ENCODE results near the gene GNA12.

DNA sequence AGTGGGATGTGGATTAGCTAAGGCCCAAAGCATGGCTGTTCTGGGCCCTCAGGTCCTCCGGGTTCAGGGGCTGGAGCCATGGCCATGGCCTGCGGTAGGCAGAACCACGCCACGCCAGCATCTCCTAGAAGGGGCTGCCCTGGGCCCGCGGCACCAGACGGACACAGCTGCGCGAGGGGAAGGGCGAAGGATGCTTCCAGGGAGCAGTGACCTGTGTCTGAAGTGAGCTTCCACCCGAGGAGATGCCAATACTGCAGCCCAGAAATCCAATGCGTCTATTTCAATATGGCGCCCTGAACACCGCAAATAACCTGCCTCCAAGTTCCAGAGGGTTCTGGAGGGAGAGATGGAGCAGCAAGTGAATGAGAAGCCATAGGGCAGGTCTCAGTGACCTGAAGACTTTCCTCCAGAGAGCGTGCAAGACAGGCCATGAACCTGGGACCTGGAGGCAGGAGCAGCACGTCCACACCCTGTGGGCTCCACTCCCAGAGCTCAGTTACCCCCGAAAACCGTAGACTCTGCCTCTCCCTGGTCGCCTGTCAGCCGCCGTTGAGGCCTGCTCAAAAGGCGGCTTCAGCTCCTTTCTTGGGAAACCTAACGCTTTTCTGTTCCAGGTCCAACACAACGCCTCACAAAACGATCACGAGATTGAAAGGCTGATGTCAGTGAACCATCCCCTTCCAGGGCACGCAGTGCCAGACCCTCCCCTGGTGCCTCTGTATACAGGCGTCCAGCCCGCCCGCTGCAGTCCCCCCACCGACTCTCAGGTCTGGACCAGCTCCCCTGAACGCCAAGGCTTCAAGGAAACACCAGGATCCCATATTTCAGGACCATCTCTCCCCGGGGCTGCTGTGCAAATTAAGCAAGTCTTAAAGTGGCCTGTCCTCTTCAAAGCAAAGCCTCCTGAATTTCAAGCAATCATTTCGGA, 118.7 kb downstream of the GNA12 start:
- TF ChIP-seq, protein P1, sequence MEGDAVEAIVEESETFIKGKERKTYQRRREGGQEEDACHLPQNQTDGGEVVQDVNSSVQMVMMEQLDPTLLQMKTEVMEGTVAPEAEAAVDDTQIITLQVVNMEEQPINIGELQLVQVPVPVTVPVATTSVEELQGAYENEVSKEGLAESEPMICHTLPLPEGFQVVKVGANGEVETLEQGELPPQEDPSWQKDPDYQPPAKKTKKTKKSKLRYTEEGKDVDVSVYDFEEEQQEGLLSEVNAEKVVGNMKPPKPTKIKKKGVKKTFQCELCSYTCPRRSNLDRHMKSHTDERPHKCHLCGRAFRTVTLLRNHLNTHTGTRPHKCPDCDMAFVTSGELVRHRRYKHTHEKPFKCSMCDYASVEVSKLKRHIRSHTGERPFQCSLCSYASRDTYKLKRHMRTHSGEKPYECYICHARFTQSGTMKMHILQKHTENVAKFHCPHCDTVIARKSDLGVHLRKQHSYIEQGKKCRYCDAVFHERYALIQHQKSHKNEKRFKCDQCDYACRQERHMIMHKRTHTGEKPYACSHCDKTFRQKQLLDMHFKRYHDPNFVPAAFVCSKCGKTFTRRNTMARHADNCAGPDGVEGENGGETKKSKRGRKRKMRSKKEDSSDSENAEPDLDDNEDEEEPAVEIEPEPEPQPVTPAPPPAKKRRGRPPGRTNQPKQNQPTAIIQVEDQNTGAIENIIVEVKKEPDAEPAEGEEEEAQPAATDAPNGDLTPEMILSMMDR (IDR thresholded peaks at IDR 0.05): no peak
- TF ChIP-seq EZH2 (IDR thresholded peaks at IDR 0.05): no peak

All from neural progenitor cell (in vitro differentiated cells).